OCI-LY7 (cell line): ENCODE data around the gene LRRC9. TPM values are rescaled to one million over a fixed set of nuclear protein-coding genes. Genes with fewer than 3 reads are reported as not detected.
"Not testable (repeated sequence)": the region's sequence is repeated elsewhere in the genome, so short reads cannot be mapped to it uniquely, and the experiment has no call there.

Experiments used
- BruUV-seq: library from RNA; stranded (reverse); fragments of 400-500 nt; replicated peaks from 2 replicates; lab custom pipeline; 2021; lab: Mats Ljungman, UMichigan
- CTCF ChIA-PET: fragments of 300-600 bp; sonication (Branson Sonifier 250); formaldehyde crosslinking; loops from one replicate; lab custom pipeline; 2022; ENCODE audit warnings: antibody characterized with exemption; ENCODE audit not compliant: unreplicated experiment; lab: Charles Lee
- POLR2A ChIA-PET: fragments of 300-600 bp; sonication (Branson Sonifier 250); formaldehyde crosslinking; loops from one replicate; lab custom pipeline; 2022; ENCODE audit warnings: antibody characterized with exemption; lab: Charles Lee
- DNase-seq: peaks from one replicate; pipeline ENCODE4 v3.0.0-alpha.2; 2015; ENCODE audit warnings: low spot score
- H2AFZ ChIP-seq: fragments of 200-600 bp; sonication (generic), shearing (Covaris generic); 2 replicates; pipeline ENCODE4 v1.6.1; 2014; ENCODE audit warnings: mild to moderate bottlenecking, antibody characterized with exemption, low read length, moderate library complexity
- H3K27ac ChIP-seq: fragments of 200-600 bp; sonication (generic); 2 replicates; pipeline ENCODE4 v1.5.1; 2014; ENCODE audit warnings: mixed run types, low read depth, mild to moderate bottlenecking, moderate library complexity, low read length, inconsistent platforms; ENCODE audit not compliant: poor library complexity, severe bottlenecking
- H3K36me3 ChIP-seq: fragments of 200-600 bp; sonication (generic); 2 replicates; pipeline ENCODE4 v1.6.1; 2014; ENCODE audit warnings: mild to moderate bottlenecking, antibody characterized with exemption, low read length, moderate library complexity, mixed read lengths; ENCODE audit not compliant: insufficient read depth
- H3K4me1 ChIP-seq: fragments of 200-600 bp; sonication (generic); 2 replicates; pipeline ENCODE4 v1.5.1; 2014; ENCODE audit warnings: mild to moderate bottlenecking, low read length; ENCODE audit not compliant: insufficient read depth, poor library complexity, severe bottlenecking
- H3K4me2 ChIP-seq: fragments of 200-600 bp; sonication (generic); 2 replicates; pipeline ENCODE4 v1.6.1; 2014; ENCODE audit warnings: mild to moderate bottlenecking, low read length
- H3K4me3 ChIP-seq: fragments of 200-600 bp; sonication (generic); 2 replicates; pipeline ENCODE4 v1.5.1; 2014; ENCODE audit warnings: mild to moderate bottlenecking, low read depth, low read length; ENCODE audit not compliant: poor library complexity, severe bottlenecking
- H3K79me2 ChIP-seq: fragments of 200-600 bp; sonication (generic); 2 replicates; pipeline ENCODE4 v1.6.1; 2016; ENCODE audit warnings: low read depth, mild to moderate bottlenecking, low read length, moderate library complexity, mixed read lengths; ENCODE audit not compliant: insufficient read depth
- H3K9me2 ChIP-seq: fragments of 200-600 bp; sonication (generic); 2 replicates; pipeline ENCODE4 v1.6.1; 2016; ENCODE audit warnings: mild to moderate bottlenecking, low read length, mixed read lengths; ENCODE audit not compliant: insufficient read depth
- H3K9me3 ChIP-seq: fragments of 200-600 bp; sonication (generic); 2 replicates; pipeline ENCODE4 v1.6.1; 2014; ENCODE audit warnings: mild to moderate bottlenecking, mixed run types, low read length, mixed read lengths
- H4K20me1 ChIP-seq: fragments of 200-600 bp; sonication (generic); 2 replicates; pipeline ENCODE4 v1.6.1; 2014; ENCODE audit warnings: mild to moderate bottlenecking, antibody characterized with exemption, low read length, moderate library complexity, mixed read lengths; ENCODE audit not compliant: insufficient read depth
- CTCF ChIP-seq: fragments of 200-600 bp; sonication (generic); conservative IDR thresholded peaks from 2 replicates; pipeline ENCODE4 v1.5.1; 2014; ENCODE audit warnings: mild to moderate bottlenecking, antibody characterized with exemption, low read length, moderate library complexity, mixed read lengths
- EZH2phosphoT487 ChIP-seq: fragments of 200-600 bp; sonication (generic); IDR thresholded peaks from 2 replicates; pipeline ENCODE4 v1.6.1; 2018; ENCODE audit warnings: low read depth, borderline replicate concordance, mild to moderate bottlenecking, mixed run types, antibody characterized with exemption, low read length, moderate library complexity, mixed read lengths
- intact Hi-C: fragments of 100-400 bp; cut with micrococcal nuclease; formaldehyde crosslinking; loops from one replicate; pipeline ENCODE4 v1.10.0; 2022; ENCODE audit not compliant: unreplicated experiment
- total RNA-seq, 2 experiments: library from RNA; depleted of rRNA in 1 of 2; stranded (reverse); fragments of >200 nt in 1 of 2; shearing (Covaris generic) in 1 of 2; gene quantifications; 2 replicates each; pipeline ENCODE4 v1.2.3, GENCODE V29; 2014 to 2022

LRRC9 gene
- total RNA-seq, 2 experiments from 2014 or later, result 0.65 TPM; not detected in 1

- ChIA-PET POLR2A (interaction anchor here (0.5 to 0.7 kb wide), 6 partner anchors 15 to 1000 kb away, joined by 3 to 5 read pairs (median 4); no protein-coding TSS in a partner anchor), CTCF (no interaction called here)
- no peak overlapping the region for H3K4me3 ChIP-seq
- no peak overlapping the region for H3K4me2 ChIP-seq
- H4K20me1 ChIP-seq, result no peaks in the 10 kb centered on the region
- no peaks in the 10 kb centered on the region for H3K4me1 ChIP-seq
- no peaks in the 10 kb centered on the region for H3K9me2 ChIP-seq
- H3K36me3 ChIP-seq, result no peaks in the 10 kb centered on the region
- DNase-seq, result no peak
- H3K27ac ChIP-seq, result no peak overlapping the region
- no peak overlapping the region for H2AFZ ChIP-seq
- TF ChIP-seq EZH2phosphoT487, result no peak
- TF ChIP-seq CTCF, result no peak
- no peaks in the 10 kb centered on the region for H3K79me2 ChIP-seq
- no peaks in the 10 kb centered on the region for H3K9me3 ChIP-seq
- intact Hi-C loops, result no loop called here
- BruUV-seq, result no TSS peak
These were observed 115.2 kb downstream of the LRRC9 start for GRCh38 chr14:60035177-60035576.

- POLR2A ChIA-PET, result interaction anchor here (0.7 kb wide), 1 partner anchor 223 kb away, joined by 3 read pairs; no protein-coding TSS in a partner anchor
- intact Hi-C loops, BruUV-seq, H3K4me1 ChIP-seq, H3K4me3 ChIP-seq, H3K9me3 ChIP-seq, CTCF ChIA-PET, DNase-seq, H3K27ac ChIP-seq, H3K9me2 ChIP-seq, H3K4me2 ChIP-seq, H4K20me1 ChIP-seq, H3K36me3 ChIP-seq, H2AFZ ChIP-seq, H3K79me2 ChIP-seq: not testable (repeated sequence)
These were observed 128.0 kb downstream of the LRRC9 start for GRCh38 chr14:60047976-60048375.

- Histone ChIP-seq H3K4me2 (no peak overlapping the region), H3K9me3 (no peaks in the 10 kb centered on the region), H4K20me1 (no peaks in the 10 kb centered on the region), H3K9me2 (no peaks in the 10 kb centered on the region), H3K79me2 (no peaks in the 10 kb centered on the region), H3K4me3 (no peak overlapping the region), H3K4me1 (no peaks in the 10 kb centered on the region), H3K27ac (no peak overlapping the region), H2AFZ (no peak overlapping the region), H3K36me3 (no peaks in the 10 kb centered on the region)
- no TSS peak for BruUV-seq
- POLR2A ChIA-PET, result no interaction called here
- intact Hi-C loops, result no loop called here
- DNase-seq, result no peak
- CTCF ChIA-PET, result no interaction called here
- TF ChIP-seq CTCF, result no peak
- TF ChIP-seq EZH2phosphoT487, result no peak
These were observed 131.8 kb downstream of the LRRC9 start for GRCh38 chr14:60051721-60052221.
